ENCODE results near the gene PRDX1. TPM values are rescaled to one million over a fixed set of nuclear protein-coding genes. Genes with fewer than 3 reads are reported as not detected.
"Not testable (repeated sequence)": the region's sequence is repeated elsewhere in the genome, so short reads cannot be mapped to it uniquely, and the experiment has no call there.

The PRDX1 gene
- total and polyA plus RNA-seq, 2 of the 13 experiments (the other 11 are each of a cell fraction or from before 2014, with no cell fraction given): 761 to 1,898 TPM

- TF ChIP-seq KDM4B (CRISPR knock-in tag; IDR thresholded peaks at IDR 0.05) (no peak), RBFOX2 (IDR thresholded peaks at IDR 0.05; ENCODE audit: low read depth, low read length) (0 out of 2 replicates have a peak, but pooled peaks have one; percentile 33), POLR2A (IDR thresholded peaks at IDR 0.05; ENCODE audit: insufficient read depth in 1 of 2, low read depth in 2 of 2, low read length in 2 of 2) (0 out of 4 replicates have a peak, but pooled peaks of 1 of the 2 experiments have one; percentile 26), ZNF629 (CRISPR knock-in tag; conservative IDR thresholded peaks at IDR 0.05) (0 out of 2 replicates have a peak, but pooled peaks have one; percentile 9)
- H3K4me3 ChIP-seq (replicated peaks in 1 of 3; ENCODE audit: insufficient read depth in 1 of 3, low read depth in 2 of 3, low read length in 3 of 3): no peak overlapping the region
- H3K27ac ChIP-seq (ENCODE audit: extremely low read length, insufficient read depth, low read length): no peak overlapping the region
- H3K79me2 ChIP-seq (ENCODE audit: insufficient read depth, low read length): peaks cover 59% of the 10 kb centered on the region
- H3K27me3 ChIP-seq (ENCODE audit: control insufficient read depth in 1 of 2, insufficient read depth in 2 of 2, low read length in 2 of 2): no peaks in the 10 kb centered on the region; a peak in 1 of 5 replicates
- H4K20me1 ChIP-seq (ENCODE audit: insufficient read depth, low read length): peaks cover 61% of the 10 kb centered on the region
- FAIRE-seq (no peak), ATAC-seq (no peak), DNase-seq (ENCODE audit: low spot score) (no peak)
- peaks cover 25 to 67% of the 10 kb centered on the region in 2 experiments for H3K36me3 ChIP-seq (replicated peaks in 1 of 2; ENCODE audit: control insufficient read depth in 1 of 2, insufficient read depth in 2 of 2, low read length in 2 of 2)
- H3K9ac ChIP-seq (ENCODE audit: insufficient read depth, low read depth, low read length): no peak overlapping the region
- intact Hi-C loops (cut with micrococcal nuclease; ENCODE audit: unreplicated experiment) (no loop called here), in situ Hi-C loops (cut with HindIII; ENCODE audit: extremely low pct_ligation_motif_present, low pct_unique_long_range_greater_than_20kb) (no loop called here)
- H3K4me1 ChIP-seq (ENCODE audit: insufficient read depth, low read length): peaks cover 62% of the 10 kb centered on the region
- WGBS (ENCODE audit: low lambda C conversion rate): 73% methylated on average over 3 of the region's 3 CpGs
- H3K4me2 ChIP-seq (ENCODE audit: low read depth, low read length): no peak overlapping the region
- BruUV-seq (replicated peaks): no TSS peak
- POLR2A ChIA-PET: interaction anchor here (1.5 to 13.3 kb wide), 4 partner anchors 8 to 52 kb away, joined by 5 to 690 read pairs (median 7); partner anchors contain the start of gene AKR1A1
- CTCF ChIA-PET (ENCODE audit: low intra/inter-chr PET ratio, low total read pairs): no interaction called here
- no peak overlapping the region for H2AFZ ChIP-seq (ENCODE audit: low read length)
- H3K9me3 ChIP-seq (ENCODE audit: low read length): no peaks in the 10 kb centered on the region
These were observed 5.6 kb downstream of the PRDX1 start for GRCh38 chr1:45516036-45516435.

- TSS peak; percentile 2 for BruUV-seq (replicated peaks)
- H3K4me2 ChIP-seq (ENCODE audit: low read depth, low read length); H3K9me3 ChIP-seq (ENCODE audit: low read length); DNase-seq (ENCODE audit: low spot score); H3K4me3 ChIP-seq (replicated peaks in 1 of 3; ENCODE audit: insufficient read depth in 1 of 3, low read depth in 2 of 3, low read length in 3 of 3); FAIRE-seq; H3K27me3 ChIP-seq (ENCODE audit: control insufficient read depth in 1 of 2, insufficient read depth in 2 of 2, low read length in 2 of 2); H2AFZ ChIP-seq (ENCODE audit: low read length); H3K9ac ChIP-seq (ENCODE audit: insufficient read depth, low read depth, low read length); ATAC-seq; intact Hi-C loops (cut with micrococcal nuclease; ENCODE audit: unreplicated experiment); H3K27ac ChIP-seq (ENCODE audit: extremely low read length, insufficient read depth, low read length): not testable (repeated sequence)
- peaks cover 38 to 81% of the 10 kb centered on the region in 2 experiments for H3K36me3 ChIP-seq (replicated peaks in 1 of 2; ENCODE audit: control insufficient read depth in 1 of 2, insufficient read depth in 2 of 2, low read length in 2 of 2)
- 82% methylated on average over 9 of the region's 9 CpGs for WGBS (ENCODE audit: low lambda C conversion rate)
- ChIA-PET CTCF (ENCODE audit: low intra/inter-chr PET ratio, low total read pairs) (interaction anchor here (3.6 kb wide), 1 partner anchor 56 kb away, joined by 49 read pairs; no protein-coding TSS in a partner anchor), POLR2A (interaction anchor here (3.2 to 8.0 kb wide), 4 partner anchors 8 to 56 kb away, joined by 18 to 110 read pairs (median 38); partner anchors contain the start of genes CCDC163, MMACHC and PRDX1)
- in situ Hi-C loops (cut with HindIII; ENCODE audit: extremely low pct_ligation_motif_present, low pct_unique_long_range_greater_than_20kb): loop anchor here (5.0 kb wide), 1 partner anchor 54 kb away; no protein-coding TSS in a partner anchor
- peaks cover 42% of the 10 kb centered on the region for H4K20me1 ChIP-seq (ENCODE audit: insufficient read depth, low read length)
- H3K4me1 ChIP-seq (ENCODE audit: insufficient read depth, low read length): peaks cover 59% of the 10 kb centered on the region
- peaks cover 37% of the 10 kb centered on the region for H3K79me2 ChIP-seq (ENCODE audit: insufficient read depth, low read length)
- TF ChIP-seq ZNF652 (CRISPR knock-in tag; IDR thresholded peaks at IDR 0.05; ENCODE audit: borderline replicate concordance, low read depth) (0 out of 2 replicates have a peak, but pooled peaks have one; percentile 23), ZC3H4 (CRISPR knock-in tag; IDR thresholded peaks at IDR 0.05; ENCODE audit: borderline replicate concordance) (0 out of 2 replicates have a peak, but pooled peaks have one; percentile 63)
These were observed 8.0 kb downstream of the PRDX1 start for GRCh38 chr1:45513532-45514260.

Data from HepG2 (cell line).